Astrocyte of the cerebellum (primary cell): Measurements from ENCODE around the gene ITPRID1.

Experiments used
- DNase-seq: peaks from one replicate; pipeline ENCODE4 v3.0.0-alpha.2; 2011; ENCODE audit warnings: low read depth
- H3K4me3 ChIP-seq: 2 replicates; pipeline ENCODE4 v1.5.1; 2011; ENCODE audit warnings: mild to moderate bottlenecking, low read depth, low read length, moderate library complexity
- CTCF ChIP-seq: IDR thresholded peaks from 2 replicates; pipeline ENCODE4 v1.5.1; 2012; ENCODE audit warnings: low read length, low read depth, moderate library complexity, mild to moderate bottlenecking; ENCODE audit errors: missing control alignments
- in situ Hi-C: cut with HindIII; loops from 2 replicates; pipeline ENCODE4 v1.10.0; 2017; ENCODE audit warnings: low sequenced_read_pairs

Gene ITPRID1

GRCh38 chr7:31692451-31692850, 178.6 kb downstream of the ITPRID1 start:
- H3K4me3 ChIP-seq = no peak overlapping the region
- DNase-seq = no peak
- TF ChIP-seq CTCF = no peak
- in situ Hi-C loops = no loop called here

GRCh38 chr7:31692871-31693270, 179.0 kb downstream of the ITPRID1 start:
- in situ Hi-C loops = no loop called here
- H3K4me3 ChIP-seq = no peak overlapping the region
- no peak for TF ChIP-seq CTCF
- DNase-seq = no peak

- no peak for DNase-seq
- in situ Hi-C loops = no loop called here
- TF ChIP-seq CTCF = no peak
- H3K4me3 ChIP-seq = no peak overlapping the region
Measured at GRCh38 chr7:31695859-31696614, 182.1 kb downstream of the ITPRID1 start.

- no peak for TF ChIP-seq CTCF
- DNase-seq = no peak
- no peak overlapping the region for H3K4me3 ChIP-seq
- in situ Hi-C loops = no loop called here
Measured at GRCh38 chr7:31699050-31699449, 185.2 kb downstream of the ITPRID1 start.

- TF ChIP-seq CTCF = no peak
- H3K4me3 ChIP-seq = no peak overlapping the region
- in situ Hi-C loops = no loop called here
- DNase-seq = no peak
Measured at GRCh38 chr7:31702354-31702753, 188.5 kb downstream of the ITPRID1 start.

GRCh38 chr7:31705377-31705776, 191.5 kb downstream of the ITPRID1 start:
- no peak overlapping the region for H3K4me3 ChIP-seq
- DNase-seq = no peak
- in situ Hi-C loops = no loop called here
- TF ChIP-seq CTCF = no peak

GRCh38 chr7:31707089-31707488, 193.2 kb downstream of the ITPRID1 start:
- in situ Hi-C loops = no loop called here

More at GRCh38 chr7:31707089-31707488, 193.2 kb downstream of the ITPRID1 start:
- TF ChIP-seq CTCF = no peak
- no peak for DNase-seq
- H3K4me3 ChIP-seq = no peak overlapping the region
